Measurements from ENCODE around the gene ERC2. TPM values are rescaled to one million over a fixed set of nuclear protein-coding genes. Genes with fewer than 3 reads are reported as not detected.

The ERC2 gene
- total RNA-seq, 1 donor from 2014 or later = 33.5 TPM

DNA sequence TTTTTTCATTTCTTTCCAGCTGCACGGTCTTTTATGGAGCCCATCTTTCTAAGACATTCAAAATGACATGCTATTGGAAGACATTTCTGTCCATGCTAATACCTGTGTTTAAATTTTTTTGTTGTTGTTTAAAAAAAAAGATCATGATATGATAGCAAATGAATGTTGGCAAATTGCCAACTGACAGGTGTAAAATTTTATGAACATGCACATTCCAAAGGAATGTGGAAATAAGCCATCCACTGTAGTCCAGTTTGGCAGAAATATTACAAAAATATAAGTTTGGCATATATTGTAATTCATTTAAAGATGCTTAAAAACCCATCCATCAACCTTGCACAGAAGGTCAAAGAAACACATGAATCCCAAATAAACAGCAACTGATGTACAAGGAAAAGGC lies 905.6 kb downstream of the ERC2 start:
- no peak for DNase-seq (ENCODE audit: low spot score)

DNA sequence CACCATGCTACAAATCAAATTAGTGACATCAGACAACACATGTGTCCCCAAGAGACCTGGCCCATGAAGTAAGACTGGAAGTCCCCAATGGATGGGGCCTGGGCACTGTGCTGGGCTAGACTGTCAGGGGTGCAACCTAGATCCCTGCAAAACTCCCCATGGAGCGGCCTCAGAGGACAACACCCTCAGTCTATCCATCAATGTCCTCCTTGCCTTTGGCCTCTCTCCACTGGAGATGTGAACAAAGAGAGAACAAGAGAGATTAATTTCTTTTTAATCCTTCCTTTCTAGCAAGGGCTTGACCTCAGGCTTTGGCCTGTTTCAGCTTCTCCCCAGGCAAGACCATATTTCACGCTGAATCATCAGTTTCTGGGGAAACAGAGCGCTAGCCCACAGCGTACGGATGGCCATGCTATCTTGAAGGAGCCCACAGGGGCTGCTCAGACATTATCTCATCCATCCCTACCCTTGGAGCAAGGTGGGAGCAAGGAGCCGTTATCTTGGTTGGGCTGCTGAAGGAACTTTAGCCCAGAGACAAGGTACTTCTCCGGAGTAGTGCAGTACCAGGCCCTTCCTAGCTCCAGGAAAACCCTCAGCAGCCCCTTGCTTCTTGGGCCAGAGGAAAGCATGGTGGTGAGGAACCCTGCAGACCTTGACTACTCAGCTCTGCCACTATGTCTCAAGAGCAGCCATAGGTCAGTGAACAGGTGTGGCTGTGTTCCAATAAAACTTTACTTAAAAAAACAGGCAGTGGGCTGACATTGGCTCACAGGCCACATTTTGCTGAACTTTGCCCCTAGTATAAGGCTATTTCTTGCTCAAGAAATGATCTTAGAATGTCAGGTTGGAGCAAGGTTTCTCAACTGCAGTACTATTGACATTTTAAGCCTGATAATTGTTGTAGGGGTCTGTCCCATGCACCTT lies 908.5 kb downstream of the ERC2 start:
- no peak for DNase-seq (ENCODE audit: low spot score)

DNA sequence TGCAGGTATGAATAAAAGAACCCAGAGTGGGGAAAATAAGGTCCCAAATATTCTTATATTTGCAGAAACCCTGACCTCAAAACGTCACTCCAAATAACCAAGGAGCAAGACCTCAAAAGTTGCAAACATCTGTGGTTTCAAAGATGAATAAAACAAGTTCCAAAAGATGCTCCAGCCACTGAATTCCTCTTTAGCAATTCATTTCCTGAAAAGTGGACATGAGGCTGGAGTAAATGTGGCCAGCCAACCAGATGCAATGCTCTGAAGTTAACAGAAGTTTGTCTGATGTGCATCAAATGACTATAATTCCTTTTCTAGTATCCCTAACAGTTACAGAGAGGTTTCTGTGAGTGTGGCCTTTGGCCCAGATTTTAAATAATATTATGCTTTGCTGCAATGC lies 910.0 kb downstream of the ERC2 start:
- DNase-seq (ENCODE audit: low spot score) = no peak

DNA sequence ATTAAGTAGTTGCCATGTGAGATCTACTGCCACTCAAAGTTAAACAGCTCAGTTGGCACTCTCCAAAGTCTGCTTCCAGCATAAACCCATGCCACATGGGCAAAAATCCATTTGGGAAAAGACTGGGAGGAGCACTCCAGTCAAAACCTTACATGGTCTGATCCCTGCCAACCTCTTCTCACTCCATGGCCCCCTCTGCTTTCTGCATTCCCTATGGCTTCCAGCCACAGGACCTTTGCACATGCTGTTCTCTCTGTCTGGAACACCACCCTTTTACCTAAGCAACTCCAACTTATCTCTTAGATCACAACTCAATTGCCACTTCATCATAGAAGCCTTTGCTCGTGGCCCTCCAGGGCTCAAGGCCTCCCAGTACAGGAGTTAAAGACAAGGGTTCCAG lies 910.7 kb downstream of the ERC2 start:
- no peak for DNase-seq (ENCODE audit: low spot score)

DNA sequence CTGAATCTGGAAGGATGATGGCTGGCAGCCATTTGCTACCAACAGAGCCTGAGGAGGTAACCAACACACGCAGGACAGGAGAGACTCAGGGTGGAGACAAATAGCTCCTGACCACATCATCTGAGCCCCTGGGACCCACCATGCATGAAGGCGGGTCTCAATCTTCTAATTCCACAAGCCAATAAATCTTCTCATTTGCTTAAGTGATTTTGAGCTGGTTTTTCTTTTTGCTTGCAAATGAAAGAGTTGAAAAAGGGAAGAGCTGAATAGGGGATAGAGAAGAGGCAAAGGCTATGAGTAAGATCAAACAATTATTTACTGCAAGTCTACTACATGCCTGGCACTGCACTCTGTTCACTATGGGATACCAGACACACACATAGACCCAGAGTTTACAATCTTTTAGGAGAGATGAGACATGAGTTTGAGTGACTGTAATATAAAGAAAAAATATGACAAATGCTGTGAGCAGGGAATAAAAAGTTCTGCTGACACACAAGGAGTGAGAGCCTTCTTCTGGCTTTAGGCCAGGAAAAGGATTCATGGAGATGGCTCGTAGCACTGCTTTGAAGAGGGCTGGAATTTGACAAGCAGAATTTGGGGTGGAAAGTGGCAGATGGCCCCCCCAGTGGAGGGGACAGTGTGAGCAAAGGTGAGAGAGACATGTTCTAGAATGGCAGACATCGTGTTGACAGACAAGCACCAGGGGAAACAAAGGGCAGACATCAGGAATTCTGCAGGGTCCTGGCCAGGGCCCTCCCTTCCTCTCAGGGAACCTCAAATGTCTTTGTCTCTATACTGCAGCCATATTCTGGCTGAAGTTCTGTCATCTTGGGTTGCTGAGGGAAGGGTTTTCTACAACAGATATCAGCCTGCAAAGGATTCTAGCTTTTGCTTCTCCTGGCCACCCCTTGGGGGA lies 911.4 kb downstream of the ERC2 start:
- peak; percentile 24 for DNase-seq (ENCODE audit: low spot score)

DNA sequence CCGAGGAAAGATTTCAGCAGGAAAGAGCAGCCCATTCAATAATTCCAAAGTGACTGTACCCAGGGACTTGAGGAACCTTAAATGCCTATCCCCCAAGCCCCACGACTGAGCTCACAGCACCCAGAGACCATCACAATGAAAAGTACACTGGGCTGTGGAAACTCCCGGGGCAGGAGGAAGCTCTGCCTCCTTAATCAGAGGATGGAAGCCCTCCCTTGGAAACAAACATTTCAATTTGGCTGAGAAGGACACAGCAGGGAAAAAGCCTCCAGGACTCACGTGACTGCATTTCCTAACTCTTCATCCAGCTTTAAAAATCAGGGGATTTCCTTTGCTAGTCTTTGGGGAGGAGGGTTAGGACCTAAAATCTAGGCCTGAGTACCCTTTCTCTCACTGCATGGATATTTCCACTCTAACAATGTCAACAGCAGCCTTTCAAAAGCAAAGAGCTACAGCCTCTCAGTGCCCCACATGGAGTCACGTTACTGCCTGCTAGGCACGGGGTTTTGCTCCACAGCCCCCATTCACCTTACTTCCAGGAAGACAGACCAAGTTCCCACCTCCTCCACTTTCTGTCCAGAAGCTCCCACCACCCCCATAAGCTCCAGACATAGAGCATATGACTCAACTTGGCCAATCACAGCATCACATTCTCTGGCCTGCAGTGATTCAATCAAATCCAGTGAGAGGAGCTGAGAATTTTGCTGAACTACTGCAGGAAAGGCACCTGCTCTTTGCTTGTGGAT lies 912.2 kb downstream of the ERC2 start:
- DNase-seq (ENCODE audit: low spot score) = no peak

DNA sequence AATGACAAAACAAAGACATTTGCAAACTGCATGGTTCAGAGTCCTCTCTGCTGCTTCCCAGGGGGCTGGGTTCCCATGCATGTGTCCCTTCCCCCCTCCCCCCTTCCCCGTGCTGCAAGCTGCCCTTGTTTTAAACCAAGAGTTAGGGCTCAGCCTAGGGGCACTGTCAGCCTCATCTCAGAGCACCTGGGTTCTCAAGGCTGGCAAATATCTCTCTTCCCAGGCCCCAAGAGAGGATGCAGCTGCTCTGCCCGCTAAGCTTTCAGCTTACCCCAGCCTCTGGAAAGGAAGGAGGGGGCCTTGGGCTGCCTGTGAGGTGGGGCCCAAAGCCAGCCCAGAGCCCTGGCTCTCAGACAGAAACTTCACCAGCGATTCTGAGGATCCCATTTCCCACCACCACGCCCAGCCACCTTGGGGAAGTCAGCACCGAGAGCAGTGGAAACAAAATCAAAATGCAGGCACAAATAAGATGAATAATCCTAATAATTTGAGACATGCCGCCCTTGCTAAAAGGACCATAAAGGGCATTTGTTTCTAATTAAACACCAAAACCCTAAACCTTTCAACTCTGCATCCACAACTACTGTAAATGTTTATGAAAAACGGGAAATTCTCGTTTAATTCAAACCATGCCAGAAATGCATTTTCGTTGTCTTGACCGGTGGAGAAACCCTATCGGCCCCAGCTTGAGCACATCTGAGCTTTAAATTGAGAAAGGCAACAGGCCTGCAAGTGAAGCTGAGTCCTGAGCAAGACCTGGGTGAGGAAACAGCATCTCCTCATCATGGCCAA lies 913.4 kb downstream of the ERC2 start:
- DNase-seq (ENCODE audit: low spot score) = no peak

DNA sequence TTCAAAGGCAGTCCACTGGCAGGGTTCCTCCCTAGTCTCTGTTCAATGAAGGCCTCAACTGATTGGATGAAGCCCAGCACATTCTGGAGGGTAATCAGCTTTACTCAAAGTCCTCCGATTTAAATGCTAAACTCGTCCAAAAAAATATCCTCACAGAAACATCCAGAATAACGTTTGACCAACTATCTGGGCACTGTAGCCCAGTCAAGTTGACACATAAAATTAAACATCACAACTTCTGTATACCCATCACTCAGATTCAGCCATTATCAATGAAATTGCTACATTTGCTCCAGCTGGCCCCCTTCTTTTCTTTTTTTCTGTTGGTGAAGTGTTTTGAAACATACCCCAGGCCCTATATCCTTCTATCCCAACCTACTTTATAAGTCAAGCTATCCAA lies 916.6 kb downstream of the ERC2 start:
- DNase-seq (ENCODE audit: low spot score) = no peak

DNA sequence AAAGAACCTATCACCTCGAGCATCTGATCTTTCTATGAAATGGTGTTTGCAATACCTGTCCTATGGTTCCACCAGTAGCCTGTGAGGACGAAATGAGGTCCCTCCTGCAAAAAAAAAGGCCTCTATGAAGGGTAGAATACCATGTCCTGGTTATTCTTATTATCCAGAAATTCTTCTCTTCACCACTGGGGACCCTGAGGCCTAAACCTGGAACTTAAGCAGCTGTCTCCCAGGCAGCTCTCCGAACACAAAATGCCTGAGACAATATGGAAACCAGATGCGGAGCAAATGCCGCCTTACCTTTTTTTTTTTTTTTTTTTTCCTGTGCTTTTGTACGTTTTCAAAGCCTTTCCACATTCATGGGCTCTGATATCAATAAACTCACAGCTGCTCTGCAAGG lies 919.1 kb downstream of the ERC2 start:
- peak; percentile 26 for DNase-seq (ENCODE audit: low spot score)

DNA sequence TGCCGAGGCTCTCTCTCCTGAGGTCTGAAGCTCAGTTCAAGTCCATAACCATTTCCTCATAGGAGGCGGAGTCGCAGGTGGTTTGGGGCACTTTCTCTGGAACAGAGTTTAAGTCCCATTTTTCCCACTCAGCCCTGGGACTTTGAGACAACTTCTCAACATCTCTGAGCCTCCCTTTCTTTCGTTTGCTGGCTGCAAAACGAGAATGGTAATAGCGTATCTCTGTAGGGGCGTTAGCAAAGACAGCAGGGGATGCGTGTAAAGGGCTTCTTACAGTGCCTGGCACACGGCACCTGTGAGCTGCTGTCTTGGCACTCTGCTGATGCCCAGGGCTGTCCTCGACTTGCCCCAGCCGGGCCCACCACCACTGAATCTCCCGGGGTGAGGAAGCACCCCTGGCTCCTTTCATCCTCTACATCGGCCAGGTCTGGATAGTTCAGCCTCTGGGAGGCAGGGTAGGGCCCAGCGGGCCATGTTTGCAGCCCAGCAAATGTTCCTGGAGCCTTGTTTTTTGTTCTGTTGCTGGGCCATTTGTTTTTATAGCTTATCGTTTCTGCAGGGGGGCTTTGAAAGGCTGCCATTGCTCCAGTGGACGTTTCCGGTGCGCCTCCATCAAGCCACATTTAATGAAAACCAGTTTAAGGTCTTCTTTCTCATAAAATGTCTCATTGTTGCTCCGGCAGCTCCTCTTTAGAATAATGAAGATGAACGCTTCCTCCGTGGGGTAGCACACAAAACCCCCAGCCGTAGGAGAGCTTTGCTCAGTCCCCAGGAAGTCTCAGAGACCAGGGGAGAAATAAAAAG lies 921.2 kb downstream of the ERC2 start:
- DNase-seq (ENCODE audit: low spot score) = no peak

DNA sequence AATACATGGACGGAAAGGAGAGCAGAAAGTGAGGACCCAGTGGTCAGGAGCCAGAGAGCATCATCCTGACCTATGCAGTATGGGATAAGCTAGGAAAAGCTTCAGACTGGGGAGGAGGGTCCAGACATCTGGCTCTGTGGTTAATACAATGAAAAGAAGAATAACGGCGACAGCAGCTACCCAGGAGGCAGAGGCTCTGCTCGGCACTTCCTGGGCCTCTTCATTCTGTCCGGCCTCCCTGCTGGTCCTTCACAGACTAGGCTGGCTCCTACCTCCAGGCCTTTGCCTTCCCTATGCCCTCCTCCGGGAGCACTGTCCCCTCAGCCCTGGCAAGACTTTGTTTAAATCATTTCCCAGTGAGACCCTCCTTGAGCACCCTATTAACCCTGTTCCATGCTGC lies 922.3 kb downstream of the ERC2 start:
- DNase-seq (ENCODE audit: low spot score) = no peak

DNA sequence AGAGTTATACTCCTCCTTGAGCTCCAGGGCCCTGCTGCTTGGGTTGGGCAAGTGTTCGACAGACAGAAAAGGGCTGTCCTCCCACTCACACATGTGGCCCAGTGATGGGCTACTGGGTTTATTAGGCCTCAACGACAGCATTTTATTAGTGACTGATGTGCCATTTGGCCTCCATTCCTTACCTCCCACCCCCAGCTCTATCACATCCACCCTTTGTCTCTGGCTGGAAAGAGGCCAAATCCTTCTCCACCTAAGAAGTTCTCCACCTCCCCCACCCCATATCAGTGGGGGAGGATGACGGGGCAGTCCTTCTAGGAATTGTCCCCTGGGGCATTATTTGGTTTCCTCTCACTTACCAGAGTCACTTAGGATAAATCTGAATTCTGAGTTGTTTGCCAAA lies 924.0 kb downstream of the ERC2 start:
- DNase-seq (ENCODE audit: low spot score) = no peak

DNA sequence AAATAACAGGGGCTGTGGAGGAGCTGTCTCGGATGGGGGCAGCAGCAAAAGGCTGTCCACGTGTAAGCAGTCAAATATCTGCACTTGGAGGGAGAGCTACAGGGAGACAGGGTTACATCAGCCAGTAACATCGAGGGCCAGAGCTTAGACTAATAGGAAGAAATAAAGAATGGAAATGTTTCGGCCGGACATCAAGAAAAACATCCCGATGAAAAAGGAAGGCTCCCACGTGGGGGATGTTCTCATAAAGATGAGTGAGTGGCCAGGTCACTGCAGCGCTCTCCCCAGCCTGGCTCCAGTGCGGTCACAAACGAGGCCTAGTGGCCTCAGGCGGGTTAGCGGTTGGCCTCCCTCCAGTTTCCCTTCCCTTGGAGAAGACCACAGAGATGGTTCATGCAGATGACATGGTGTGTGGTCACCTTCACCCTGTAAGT lies 925.1 kb downstream of the ERC2 start:
- DNase-seq (ENCODE audit: low spot score) = no peak

DNA sequence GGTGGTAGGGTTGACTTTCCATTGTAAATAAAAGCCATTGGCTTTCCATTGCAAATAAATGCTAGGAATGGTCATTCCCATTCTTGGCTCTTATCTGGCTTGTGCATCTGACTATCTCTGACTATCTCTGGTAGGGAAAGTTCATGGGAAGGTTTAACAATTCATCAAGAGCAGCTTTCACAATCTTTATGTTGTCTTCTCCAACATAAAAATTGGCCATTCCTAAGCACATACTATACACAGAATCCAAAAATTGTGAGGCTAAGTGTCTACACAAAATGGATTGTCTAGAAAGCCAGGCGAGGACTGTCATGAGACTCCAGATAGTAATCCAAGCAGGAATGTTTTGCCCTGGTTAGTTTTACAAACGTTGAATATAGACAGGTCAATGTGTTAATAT lies 926.8 kb downstream of the ERC2 start:
- no peak for DNase-seq (ENCODE audit: low spot score)

DNA sequence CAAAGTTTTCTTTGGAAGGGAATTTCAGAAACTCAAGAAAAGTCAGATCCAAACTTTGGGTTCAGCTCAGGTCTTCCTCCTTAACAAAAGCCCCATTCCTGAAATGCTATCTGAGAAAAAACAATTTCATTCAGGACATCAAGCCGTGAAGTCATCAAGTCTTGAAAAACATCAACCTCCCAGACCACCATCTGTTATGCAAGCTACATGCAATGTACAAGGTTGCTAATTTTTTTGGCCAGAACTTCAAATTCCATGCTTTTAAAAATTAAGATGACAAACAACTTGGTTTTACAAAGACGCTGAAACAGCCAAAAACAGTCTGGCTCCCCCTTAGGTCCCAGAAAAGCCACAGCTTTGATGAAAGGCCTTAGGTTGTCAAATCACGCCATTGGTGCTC lies 927.3 kb downstream of the ERC2 start:
- DNase-seq (ENCODE audit: low spot score) = no peak

DNA sequence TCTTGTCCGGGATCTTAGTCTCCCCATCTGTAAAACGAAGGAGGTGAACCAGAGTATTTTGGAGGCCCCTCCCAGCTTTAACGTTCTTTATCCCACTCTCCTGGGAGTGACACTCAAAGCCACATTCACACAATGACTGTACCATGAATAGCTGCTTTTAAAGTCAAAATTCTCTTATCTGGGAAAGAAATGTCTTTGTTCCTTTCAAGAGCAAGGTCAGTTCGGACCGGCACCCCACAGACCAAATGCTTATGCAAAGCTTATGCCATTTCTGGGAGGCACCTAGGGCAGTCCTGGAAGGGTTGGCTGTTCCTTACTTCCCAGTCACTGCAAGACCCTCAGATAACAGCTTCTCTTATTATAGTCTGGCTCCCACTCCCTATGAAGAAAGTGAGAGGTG lies 927.7 kb downstream of the ERC2 start:
- DNase-seq (ENCODE audit: low spot score) = no peak

DNA sequence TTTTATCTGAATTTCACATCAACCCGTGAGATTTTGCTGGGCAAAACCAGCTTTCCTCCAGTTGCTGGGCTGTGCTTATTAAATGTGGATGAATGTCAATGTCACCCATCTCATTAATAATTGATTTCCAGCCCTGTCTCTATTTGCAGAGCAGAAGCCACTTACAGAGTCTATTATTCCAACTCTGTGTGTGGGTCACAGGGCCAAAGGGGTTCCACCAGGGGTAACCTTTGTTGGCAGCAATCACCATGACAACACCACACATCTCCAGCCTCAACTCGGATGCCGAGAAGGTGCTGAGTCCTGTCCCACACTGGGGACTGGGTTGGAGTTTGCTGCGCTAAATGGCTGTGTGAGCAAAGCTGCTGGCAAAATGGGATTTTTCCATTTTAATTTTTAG lies 930.1 kb downstream of the ERC2 start:
- DNase-seq (ENCODE audit: low spot score) = no peak

DNA sequence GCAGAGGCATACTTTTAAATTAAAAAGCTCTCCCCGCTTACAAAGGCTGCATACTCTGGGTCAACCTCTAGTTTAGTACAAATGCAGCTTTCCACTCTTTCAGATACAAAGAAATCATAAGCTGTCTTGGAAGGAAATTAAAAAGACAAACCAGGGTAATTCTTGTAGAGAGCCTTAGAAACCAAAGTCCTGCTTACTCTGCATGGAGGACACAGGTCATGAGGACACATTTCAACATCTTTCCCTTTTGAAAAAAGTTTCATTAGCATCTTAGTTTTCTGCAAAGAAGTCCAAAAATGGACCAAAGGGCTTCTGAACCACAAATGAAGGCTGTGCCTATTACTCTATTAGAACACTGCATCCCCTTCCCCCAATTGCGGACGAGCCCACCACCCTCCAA lies 930.7 kb downstream of the ERC2 start:
- no peak for DNase-seq (ENCODE audit: low spot score)

DNA sequence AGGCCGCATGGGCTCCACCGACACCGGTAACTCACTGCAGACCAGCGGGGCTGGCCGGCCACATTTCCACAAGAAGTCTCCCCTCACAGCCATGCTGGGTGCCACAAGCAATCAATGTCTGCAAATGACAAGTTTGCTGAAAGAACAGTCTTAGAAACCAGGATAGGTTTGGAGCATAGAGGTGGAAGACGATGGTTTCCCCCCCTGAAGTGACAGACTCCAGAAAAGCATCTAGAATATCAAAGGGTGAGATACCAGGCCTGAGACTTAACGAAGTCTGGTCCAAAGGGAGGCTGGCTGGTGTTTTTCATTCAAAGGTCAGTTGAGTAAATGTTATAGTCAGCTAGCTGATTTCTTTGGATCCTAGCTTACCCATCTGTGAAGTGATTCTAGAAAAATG lies 931.1 kb downstream of the ERC2 start:
- DNase-seq (ENCODE audit: low spot score) = no peak

DNA sequence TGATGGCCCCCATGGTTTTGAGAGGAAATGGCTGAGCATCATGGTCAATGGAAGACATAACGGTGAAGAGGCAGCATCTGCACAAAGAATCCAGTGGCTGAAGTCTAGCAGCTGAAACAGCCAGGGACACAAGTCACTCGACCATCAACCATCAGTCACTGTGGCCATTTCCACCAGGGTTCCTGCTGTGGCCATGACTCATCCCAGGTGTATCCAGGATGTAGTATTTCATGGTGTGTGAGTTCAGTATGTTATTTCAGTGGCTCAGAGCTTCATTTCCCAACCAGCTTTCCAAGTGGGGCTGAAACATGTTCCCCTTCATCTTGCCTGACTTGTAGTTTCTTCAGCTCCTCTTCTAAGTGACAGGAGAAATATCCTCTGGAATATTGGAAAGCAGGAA lies 933.4 kb downstream of the ERC2 start:
- DNase-seq (ENCODE audit: low spot score) = no peak
